Astrocyte (in vitro differentiated cells and primary cell): ENCODE results near the gene KCNK10. TPM values are rescaled to one million over a fixed set of nuclear protein-coding genes. Genes with fewer than 3 reads are reported as not detected.

Experiments
- DNase-seq: peaks from one replicate; pipeline ENCODE4 v3.0.0-alpha.2; 2010; ENCODE audit warnings: low read depth
- FAIRE-seq: peaks from 2 replicates; lab custom pipeline; 2011; peaks lifted over from hg19 to GRCh38; lab: Jason Lieb, UNC
- H2AFZ ChIP-seq: 2 replicates; pipeline ENCODE4 v1.6.0; 2012; ENCODE audit warnings: low read depth, low read length, inconsistent platforms
- H3K27ac ChIP-seq: 2 replicates; pipeline ENCODE4 v1.5.1; 2011; ENCODE audit warnings: low read depth, low read length, inconsistent platforms
- H3K27me3 ChIP-seq: 2 replicates; pipeline ENCODE4 v1.6.0; 2011; ENCODE audit warnings: low read length, inconsistent platforms; ENCODE audit not compliant: insufficient read depth
- H3K36me3 ChIP-seq: 2 replicates; pipeline ENCODE4 v1.5.1; 2011; ENCODE audit warnings: low read length, inconsistent platforms; ENCODE audit not compliant: insufficient read depth
- H3K4me1 ChIP-seq: 2 replicates; pipeline ENCODE4 v1.5.1; 2011; ENCODE audit warnings: low read length, inconsistent platforms; ENCODE audit not compliant: insufficient read depth
- H3K4me2 ChIP-seq: 2 replicates; pipeline ENCODE4 v1.6.0; 2012; ENCODE audit warnings: low read length, inconsistent platforms
- H3K4me3 ChIP-seq: 2 replicates; pipeline ENCODE4 v1.5.1; 2011; ENCODE audit warnings: low read depth, mild to moderate bottlenecking, low read length, inconsistent platforms; ENCODE audit not compliant: insufficient read depth
- H3K79me2 ChIP-seq: 2 replicates; pipeline ENCODE4 v1.6.0; 2012; ENCODE audit warnings: mild to moderate bottlenecking, low read length, inconsistent platforms; ENCODE audit not compliant: insufficient read depth
- H3K9ac ChIP-seq: 2 replicates; pipeline ENCODE4 v1.6.0; 2012; ENCODE audit warnings: mild to moderate bottlenecking, low read length, inconsistent platforms
- H3K9me3 ChIP-seq: 2 replicates; pipeline ENCODE4 v1.5.1; 2012; ENCODE audit warnings: low read depth, mild to moderate bottlenecking, low read length, inconsistent platforms; ENCODE audit not compliant: insufficient read depth
- H4K20me1 ChIP-seq: 2 replicates; pipeline ENCODE4 v1.6.0; 2012; ENCODE audit warnings: low read length, inconsistent platforms; ENCODE audit not compliant: insufficient read depth
- H3K27ac Mint-ChIP-seq: one replicate; pipeline ENCODE4 v1.8.0; 2021; ENCODE audit warnings: mild to moderate bottlenecking, mixed read lengths; ENCODE audit not compliant: unreplicated experiment
- H3K27me3 Mint-ChIP-seq: one replicate; pipeline ENCODE4 v1.8.0; 2021; ENCODE audit warnings: low read depth, mixed read lengths; ENCODE audit not compliant: unreplicated experiment
- H3K36me3 Mint-ChIP-seq: one replicate; pipeline ENCODE4 v1.8.0; 2021; ENCODE audit warnings: low read depth, mixed read lengths; ENCODE audit not compliant: unreplicated experiment
- H3K4me1 Mint-ChIP-seq: one replicate; pipeline ENCODE4 v1.8.0; 2021; ENCODE audit warnings: low read depth, mixed read lengths; ENCODE audit not compliant: unreplicated experiment
- H3K4me3 Mint-ChIP-seq: one replicate; pipeline ENCODE4 v1.8.0; 2021; ENCODE audit warnings: mild to moderate bottlenecking, moderate library complexity, mixed read lengths; ENCODE audit not compliant: unreplicated experiment
- H3K9me3 Mint-ChIP-seq: one replicate; pipeline ENCODE4 v1.8.0; 2021; ENCODE audit warnings: mild to moderate bottlenecking, mixed read lengths; ENCODE audit not compliant: unreplicated experiment
- EZH2 ChIP-seq: IDR thresholded peaks from 2 replicates; pipeline ENCODE4 v1.6.1; 2012; ENCODE audit warnings: mild to moderate bottlenecking, low read length, inconsistent platforms; ENCODE audit not compliant: insufficient read depth
- total RNA-seq: library from RNA; stranded (reverse); gene quantifications from 2 replicates; pipeline ENCODE4 v1.2.1, GENCODE V29; 2021
- TF ChIP-seq, protein P1 (sequence below): IDR thresholded peaks from 2 replicates; pipeline ENCODE4 v1.5.1; 2011; ENCODE audit warnings: low read depth, mild to moderate bottlenecking, inconsistent platforms, low read length, moderate library complexity; ENCODE audit not compliant: insufficient read depth

The KCNK10 gene
- total RNA-seq, 1 donor from 2014 or later: 0.14 TPM

DNA sequence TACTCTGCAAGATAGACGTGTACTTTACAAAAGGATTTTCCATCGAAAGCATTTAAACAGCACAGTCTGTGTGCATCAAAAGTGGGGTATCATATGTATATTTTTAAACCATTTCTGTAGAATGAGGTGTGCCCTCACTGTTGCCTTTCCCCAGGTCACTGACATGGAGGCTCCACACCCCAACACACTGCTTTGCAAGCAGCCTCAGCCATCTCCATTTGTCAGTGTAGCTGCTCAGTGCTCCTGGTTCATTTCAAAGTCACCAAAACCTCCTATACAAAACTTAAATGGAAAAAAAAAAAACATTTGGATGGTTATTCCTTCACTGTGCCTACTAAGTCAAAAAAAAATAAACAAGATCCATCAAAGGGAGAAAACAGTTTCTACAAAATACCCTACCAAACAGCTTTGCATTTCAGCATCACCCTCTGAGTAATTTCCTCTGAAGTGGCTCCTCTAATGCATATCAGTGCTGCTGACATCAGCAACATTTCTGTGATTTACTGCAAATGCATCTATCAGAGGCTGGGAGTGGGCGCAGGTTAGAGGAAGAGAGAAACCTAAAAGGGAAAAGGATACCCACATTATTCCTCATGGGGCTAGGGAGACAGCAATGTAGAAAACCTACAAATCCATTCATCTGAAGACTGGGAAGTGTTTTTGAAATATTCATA is 46.0 kb downstream of the KCNK10 start:
- no peak overlapping the region for H3K4me3 ChIP-seq
- no peak overlapping the region for H2AFZ ChIP-seq
- Mint-ChIP-seq H3K27me3 (peaks cover 21% of the 10 kb centered on the region), H3K4me3 (no peak overlapping the region), H3K36me3 (no peaks in the 10 kb centered on the region), H3K4me1 (no peaks in the 10 kb centered on the region), H3K9me3 (peaks cover 2% of the 10 kb centered on the region), H3K27ac (no peak overlapping the region)
- no peaks in the 10 kb centered on the region for H3K4me1 ChIP-seq
- no peak overlapping the region for H3K27ac ChIP-seq
- H3K9ac ChIP-seq: no peak overlapping the region
- TF ChIP-seq, protein P1, sequence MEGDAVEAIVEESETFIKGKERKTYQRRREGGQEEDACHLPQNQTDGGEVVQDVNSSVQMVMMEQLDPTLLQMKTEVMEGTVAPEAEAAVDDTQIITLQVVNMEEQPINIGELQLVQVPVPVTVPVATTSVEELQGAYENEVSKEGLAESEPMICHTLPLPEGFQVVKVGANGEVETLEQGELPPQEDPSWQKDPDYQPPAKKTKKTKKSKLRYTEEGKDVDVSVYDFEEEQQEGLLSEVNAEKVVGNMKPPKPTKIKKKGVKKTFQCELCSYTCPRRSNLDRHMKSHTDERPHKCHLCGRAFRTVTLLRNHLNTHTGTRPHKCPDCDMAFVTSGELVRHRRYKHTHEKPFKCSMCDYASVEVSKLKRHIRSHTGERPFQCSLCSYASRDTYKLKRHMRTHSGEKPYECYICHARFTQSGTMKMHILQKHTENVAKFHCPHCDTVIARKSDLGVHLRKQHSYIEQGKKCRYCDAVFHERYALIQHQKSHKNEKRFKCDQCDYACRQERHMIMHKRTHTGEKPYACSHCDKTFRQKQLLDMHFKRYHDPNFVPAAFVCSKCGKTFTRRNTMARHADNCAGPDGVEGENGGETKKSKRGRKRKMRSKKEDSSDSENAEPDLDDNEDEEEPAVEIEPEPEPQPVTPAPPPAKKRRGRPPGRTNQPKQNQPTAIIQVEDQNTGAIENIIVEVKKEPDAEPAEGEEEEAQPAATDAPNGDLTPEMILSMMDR: no peak
- no peak for TF ChIP-seq EZH2
- no peaks in the 10 kb centered on the region for H4K20me1 ChIP-seq
- DNase-seq: no peak
- no peaks in the 10 kb centered on the region for H3K36me3 ChIP-seq
- no peak for FAIRE-seq
- H3K79me2 ChIP-seq: no peaks in the 10 kb centered on the region
- H3K9me3 ChIP-seq: no peaks in the 10 kb centered on the region
- H3K4me2 ChIP-seq: no peak overlapping the region
- H3K27me3 ChIP-seq: no peaks in the 10 kb centered on the region

DNA sequence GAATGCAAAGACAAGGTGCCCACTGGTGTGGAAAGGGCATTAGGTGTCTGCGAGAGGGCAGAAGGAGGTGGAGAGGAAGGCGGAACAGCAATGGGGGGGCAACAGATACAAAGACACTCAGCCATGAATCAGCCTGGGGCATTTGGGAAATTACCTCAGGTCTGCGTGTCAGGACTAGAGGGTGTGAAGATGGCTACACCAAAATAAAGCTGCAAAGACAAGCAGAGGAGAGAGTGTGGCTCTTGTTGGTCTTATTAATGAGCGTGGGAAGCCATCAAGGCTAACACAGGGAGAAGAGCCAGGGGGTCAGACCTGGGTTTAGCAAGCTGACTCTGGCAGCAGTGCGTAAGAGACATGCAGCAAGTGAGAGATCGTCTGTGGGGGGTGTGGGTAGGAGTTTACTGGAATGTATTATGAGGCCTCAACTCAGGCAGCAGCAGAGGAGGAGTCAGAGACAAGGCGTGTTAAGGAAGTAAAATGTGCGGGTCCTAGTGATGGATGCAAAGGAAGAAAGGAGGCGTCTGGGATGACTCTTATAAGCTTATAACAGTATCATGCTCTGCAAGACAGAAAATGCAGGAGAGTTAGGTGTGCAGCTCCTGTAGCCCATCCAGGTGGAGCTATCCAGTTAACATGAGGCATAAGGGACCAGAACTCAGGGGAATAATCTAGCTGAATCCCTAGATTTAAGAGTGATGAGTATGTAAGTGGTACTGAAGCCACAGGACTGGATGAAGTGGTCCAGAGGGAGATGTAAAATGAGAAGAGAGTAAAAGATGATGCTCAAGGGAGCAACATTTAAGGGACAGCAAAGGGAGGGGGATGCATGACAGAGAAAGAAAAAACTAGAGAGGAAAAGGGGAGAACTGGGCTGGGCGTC is 50.4 kb downstream of the KCNK10 start:
- H3K4me1 Mint-ChIP-seq: no peaks in the 10 kb centered on the region
- no peak for TF ChIP-seq EZH2
- TF ChIP-seq, protein P1: no peak
- H3K79me2 ChIP-seq: no peaks in the 10 kb centered on the region
- no peaks in the 10 kb centered on the region for H3K4me1 ChIP-seq
- H3K27me3 Mint-ChIP-seq: peaks cover 29% of the 10 kb centered on the region
- H2AFZ ChIP-seq: no peak overlapping the region
- H3K27ac ChIP-seq: no peak overlapping the region
- H3K4me3 Mint-ChIP-seq: no peak overlapping the region
- no peak overlapping the region for H3K27ac Mint-ChIP-seq
- H3K36me3 Mint-ChIP-seq: no peaks in the 10 kb centered on the region
- DNase-seq: no peak
- no peak for FAIRE-seq
- H3K36me3 ChIP-seq: no peaks in the 10 kb centered on the region
- H3K9me3 Mint-ChIP-seq: peaks cover 2% of the 10 kb centered on the region
- no peaks in the 10 kb centered on the region for H3K9me3 ChIP-seq
- no peak overlapping the region for H3K4me3 ChIP-seq
- H3K9ac ChIP-seq: no peak overlapping the region
- no peaks in the 10 kb centered on the region for H3K27me3 ChIP-seq
- no peak overlapping the region for H3K4me2 ChIP-seq
- no peaks in the 10 kb centered on the region for H4K20me1 ChIP-seq
